ENCODE results near the gene SHLD1.

The SHLD1 gene

GRCh38 chr20:5888041-5888440 is 137.8 kb downstream of the SHLD1 start:
- DNase-seq = no peak

DNA sequence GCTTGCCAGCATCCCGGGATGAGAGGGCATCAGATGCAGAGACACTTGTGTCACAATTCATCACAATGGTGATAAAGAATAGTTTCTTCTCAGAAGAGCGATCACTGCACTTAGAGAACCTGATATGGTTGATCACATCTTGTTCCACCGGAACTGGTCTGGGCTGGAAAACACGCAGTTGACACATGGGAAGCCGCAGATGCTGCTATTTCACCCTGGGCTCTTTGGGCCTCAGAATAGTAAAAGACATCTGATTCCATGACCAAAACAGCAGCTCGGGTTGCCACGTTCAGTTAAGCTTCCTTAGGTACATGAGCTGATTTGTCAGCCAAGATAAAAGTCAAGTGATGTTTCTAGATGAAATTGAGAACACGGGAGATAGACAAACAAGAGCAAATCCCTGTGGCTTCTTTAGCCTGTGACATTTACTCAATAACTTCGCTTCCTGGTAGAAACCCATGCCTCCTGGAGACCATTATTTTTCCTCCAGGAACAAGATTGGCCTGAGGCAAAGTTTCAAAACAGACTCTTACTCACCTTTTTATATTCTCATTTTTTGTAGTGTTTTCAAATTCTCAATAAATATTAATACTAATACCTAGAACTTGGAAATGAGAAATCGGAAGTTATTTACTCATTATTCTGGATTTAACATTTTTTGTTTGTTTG is 140.7 kb downstream of the SHLD1 start:
- no peak for DNase-seq

DNA sequence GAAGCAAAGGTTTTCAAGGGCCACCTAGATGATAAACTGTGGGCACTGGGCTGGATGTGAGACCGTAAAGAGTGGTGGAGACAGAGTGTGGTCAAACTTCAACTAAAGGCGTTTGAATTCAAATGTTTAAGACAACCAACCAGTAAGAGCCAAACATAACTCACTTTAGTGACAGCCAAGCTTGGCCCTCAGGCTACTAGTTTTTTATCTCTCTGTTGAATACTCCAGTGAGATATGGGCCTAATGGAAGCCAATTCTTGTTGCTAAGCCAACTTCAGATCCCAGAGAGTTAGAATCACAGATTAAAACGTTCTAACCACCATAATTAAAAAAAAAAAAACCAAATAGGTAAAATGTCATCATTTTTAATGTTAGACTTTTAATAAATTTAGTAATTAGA is 142.9 kb downstream of the SHLD1 start:
- no peak for DNase-seq

DNA sequence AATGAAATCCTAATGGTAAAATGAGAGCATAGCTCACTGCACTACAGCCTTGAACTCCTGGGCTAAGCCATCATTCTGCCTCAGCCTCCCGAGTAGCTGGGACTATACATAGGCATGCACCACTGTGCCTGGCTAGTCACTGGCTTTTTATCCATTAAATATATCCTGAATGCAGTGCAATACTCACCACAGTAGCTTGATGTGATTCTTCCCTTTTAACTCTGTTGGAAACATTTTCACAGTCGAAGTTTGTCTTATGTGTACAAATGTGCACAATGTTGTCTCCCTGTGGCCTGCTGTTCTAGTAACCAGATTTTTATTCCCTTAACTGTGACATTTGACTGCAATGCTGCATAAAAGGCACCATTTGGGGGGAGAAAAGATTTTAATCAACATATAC is 143.4 kb downstream of the SHLD1 start:
- DNase-seq = no peak

DNA sequence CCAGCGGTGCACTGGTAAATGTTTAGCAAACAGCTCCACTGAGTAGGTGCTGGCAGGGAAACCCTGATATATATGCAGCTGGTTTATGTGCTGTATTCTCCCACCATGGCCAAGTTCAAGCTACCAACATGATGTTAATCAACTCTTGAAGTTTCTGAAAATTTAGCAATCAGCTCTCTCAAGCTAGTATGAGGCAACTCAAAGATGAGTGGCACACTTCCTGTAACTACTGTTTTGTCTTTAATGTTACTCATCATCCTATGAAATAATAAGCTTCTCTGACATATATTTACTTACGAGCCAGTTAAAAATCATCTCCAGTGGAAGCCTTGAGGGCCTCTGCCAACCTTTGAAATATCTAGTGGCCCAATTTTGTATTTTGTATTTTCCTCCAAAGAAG is 145.4 kb downstream of the SHLD1 start:
- no peak for DNase-seq

DNA sequence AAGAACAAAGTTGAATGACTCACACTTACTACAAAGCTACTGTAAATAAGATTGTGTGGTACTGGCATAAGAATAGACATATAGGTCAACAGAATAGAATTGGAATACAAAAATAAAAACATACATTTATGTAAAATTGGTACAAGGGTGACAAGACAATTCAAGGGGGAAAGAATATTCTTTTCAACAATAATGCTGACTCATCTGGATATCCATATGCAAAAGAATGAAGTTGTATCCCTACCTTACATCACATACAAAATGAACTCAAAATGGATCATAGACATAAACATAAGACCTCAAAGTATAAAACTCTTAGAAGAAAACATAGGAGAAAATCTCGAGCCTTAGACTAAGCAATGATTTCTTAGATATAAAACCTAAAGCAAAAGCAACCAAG is 149.2 kb downstream of the SHLD1 start:
- DNase-seq = no peak

DNA sequence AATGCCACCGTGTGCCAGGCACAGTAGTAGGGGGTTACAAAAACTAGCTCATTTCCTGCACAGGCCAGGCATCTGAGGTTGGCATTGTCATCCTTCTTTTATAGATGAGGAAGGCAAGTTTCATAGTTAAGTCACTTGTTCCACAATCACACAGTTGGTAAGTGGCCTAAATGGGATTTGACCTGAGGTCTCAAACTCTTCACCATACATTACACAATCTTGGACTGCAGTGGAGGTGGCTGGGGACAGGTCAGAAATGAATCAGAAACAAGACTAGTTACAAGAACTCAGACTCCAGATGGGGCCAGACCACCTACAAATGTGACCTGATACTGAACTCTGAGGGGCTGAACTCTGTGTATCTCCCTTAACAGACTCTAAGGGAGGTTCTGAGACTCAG is 150.7 kb downstream of the SHLD1 start:
- DNase-seq = no peak

- DNase-seq = peak in 1 of 56 donors; percentile 3
Observed at GRCh38 chr20:5908981-5909380, 158.8 kb downstream of the SHLD1 start.

- DNase-seq = no peak
Observed at GRCh38 chr20:5910186-5910585, 160.0 kb downstream of the SHLD1 start.

DNA sequence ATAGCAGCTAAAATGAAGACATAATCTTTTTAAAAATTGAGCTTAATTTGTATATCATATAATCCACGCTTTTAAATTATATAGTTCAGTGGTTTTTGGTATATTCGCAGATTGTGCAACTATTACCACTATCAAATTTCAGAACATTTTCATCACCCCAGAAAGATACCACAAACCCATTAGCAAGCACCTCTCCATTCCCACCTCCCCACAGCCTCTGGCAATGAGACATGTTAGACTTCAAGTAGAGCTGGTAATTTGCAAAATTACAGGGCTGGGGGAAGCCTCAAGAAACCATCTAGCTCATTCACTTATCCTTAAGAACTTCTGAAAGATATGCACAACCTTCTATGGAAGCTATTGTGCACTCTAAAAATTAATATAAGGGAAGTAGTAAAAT is 163.0 kb downstream of the SHLD1 start:
- DNase-seq = no peak
